Vagina (tissue), 2 donors: ENCODE results near the gene PIAS2. TPM values are rescaled to one million over a fixed set of nuclear protein-coding genes. Genes with fewer than 3 reads are reported as not detected.

Experiments
- DNase-seq, 2 donors: peaks; one replicate each; pipeline ENCODE4 v3.0.0-alpha.2; 2017; ENCODE audit errors: extremely low spot score in 2 of 2
- H3K27ac ChIP-seq: fragments of 200-600 bp; sonication (generic); one replicate; pipeline ENCODE4 v1.5.1; 2019
- H3K27me3 ChIP-seq: fragments of 200-600 bp; sonication (generic); one replicate; pipeline ENCODE4 v1.5.1; 2019
- H3K36me3 ChIP-seq, 2 donors: fragments of 200-600 bp; sonication (generic); one replicate each; pipeline ENCODE4 v1.5.1; 2017 to 2019
- H3K4me1 ChIP-seq: fragments of 200-600 bp; sonication (generic); one replicate; pipeline ENCODE4 v1.5.1; 2019
- H3K4me3 ChIP-seq, 2 donors: fragments of 200-600 bp; sonication (generic); 1 replicate in 1 of 2; 2 replicates in 1 of 2; pipeline ENCODE4 v1.5.1; 2016 to 2019
- H3K9me3 ChIP-seq: fragments of 200-600 bp; sonication (generic); one replicate; pipeline ENCODE4 v1.5.1; 2019
- POLR2A ChIP-seq, 2 donors: fragments of 450-650 bp; IDR thresholded peaks; one replicate each; pipeline ENCODE4 v1.6.1; 2017; ENCODE audit warnings: antibody characterized with exemption in 2 of 2, mild to moderate bottlenecking in 2 of 2, moderate library complexity in 2 of 2
- POLR2AphosphoS5 ChIP-seq, 2 donors: sonication (generic); formaldehyde crosslinking; IDR thresholded peaks; one replicate each; pipeline ENCODE4 v1.9.0; 2017; ENCODE audit warnings: antibody characterized with exemption in 2 of 2, mild to moderate bottlenecking in 2 of 2, low read depth in 1 of 2; ENCODE audit not compliant: insufficient read depth in 1 of 2
- intact Hi-C: fragments of 100-400 bp; cut with DNase I; formaldehyde crosslinking; loops from one replicate; pipeline ENCODE4 v1.15.1; 2023
- total RNA-seq: library from RNA; depleted of rRNA; stranded (reverse); fragments of >200 nt; gene quantifications from one replicate; pipeline ENCODE4 v1.2.3, GENCODE V29; 2016
- TF ChIP-seq, protein P1 (sequence below), 3 experiments: fragments of 450-650 bp in 2 of 3; fragments of 200-600 bp in 1 of 3; sonication (generic) in 1 of 3; IDR thresholded peaks; one replicate each; pipeline ENCODE4 v1.5.1; 2017 to 2019; ENCODE audit warnings: antibody characterized with exemption in 3 of 3, mild to moderate bottlenecking in 2 of 3, moderate library complexity in 2 of 3

Gene PIAS2
- total RNA-seq, 1 donor from 2014 or later = 17.7 TPM

DNA sequence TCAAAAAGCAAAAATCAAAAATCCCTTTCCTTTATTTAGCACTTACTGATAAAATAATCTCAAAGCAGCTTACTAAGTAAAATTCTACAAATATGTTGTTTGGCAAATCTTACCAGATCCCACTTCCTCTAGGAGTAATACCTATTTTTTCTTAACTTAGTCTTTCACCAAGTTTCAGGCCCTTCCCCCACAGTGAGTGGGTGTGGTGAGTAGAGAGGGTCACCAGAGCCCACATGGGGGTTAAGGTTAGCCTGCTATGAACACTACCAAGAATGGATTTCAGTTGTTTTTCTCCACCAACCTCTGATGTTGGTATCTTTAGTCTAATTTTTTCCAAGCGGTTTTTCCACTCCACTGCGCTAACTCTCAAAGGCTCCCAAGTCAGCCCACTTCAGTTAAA is 23.2 kb downstream of the PIAS2 start:
- no peak overlapping the region for H3K4me3 ChIP-seq
- H3K27ac ChIP-seq = no peak overlapping the region
- intact Hi-C loops = no loop called here
- H3K36me3 ChIP-seq = peaks cover 0 to 5% of the 10 kb centered on the region in 2 donors
- H3K4me1 ChIP-seq = peaks cover 6% of the 10 kb centered on the region
- no peak for DNase-seq
- TF ChIP-seq POLR2AphosphoS5 (IDR thresholded peaks at IDR 0.05; ENCODE audit: insufficient read depth in 1 of 2, low read depth in 1 of 2) (no peak), POLR2A (IDR thresholded peaks at IDR 0.05) (no peak)
- TF ChIP-seq, protein P1, sequence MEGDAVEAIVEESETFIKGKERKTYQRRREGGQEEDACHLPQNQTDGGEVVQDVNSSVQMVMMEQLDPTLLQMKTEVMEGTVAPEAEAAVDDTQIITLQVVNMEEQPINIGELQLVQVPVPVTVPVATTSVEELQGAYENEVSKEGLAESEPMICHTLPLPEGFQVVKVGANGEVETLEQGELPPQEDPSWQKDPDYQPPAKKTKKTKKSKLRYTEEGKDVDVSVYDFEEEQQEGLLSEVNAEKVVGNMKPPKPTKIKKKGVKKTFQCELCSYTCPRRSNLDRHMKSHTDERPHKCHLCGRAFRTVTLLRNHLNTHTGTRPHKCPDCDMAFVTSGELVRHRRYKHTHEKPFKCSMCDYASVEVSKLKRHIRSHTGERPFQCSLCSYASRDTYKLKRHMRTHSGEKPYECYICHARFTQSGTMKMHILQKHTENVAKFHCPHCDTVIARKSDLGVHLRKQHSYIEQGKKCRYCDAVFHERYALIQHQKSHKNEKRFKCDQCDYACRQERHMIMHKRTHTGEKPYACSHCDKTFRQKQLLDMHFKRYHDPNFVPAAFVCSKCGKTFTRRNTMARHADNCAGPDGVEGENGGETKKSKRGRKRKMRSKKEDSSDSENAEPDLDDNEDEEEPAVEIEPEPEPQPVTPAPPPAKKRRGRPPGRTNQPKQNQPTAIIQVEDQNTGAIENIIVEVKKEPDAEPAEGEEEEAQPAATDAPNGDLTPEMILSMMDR (IDR thresholded peaks at IDR 0.05) = no peak
- peaks cover 1% of the 10 kb centered on the region for H3K9me3 ChIP-seq
- H3K27me3 ChIP-seq = no peaks in the 10 kb centered on the region

GRCh38 chr18:46893360-46893759 is 23.9 kb downstream of the PIAS2 start:
- peaks cover 0 to 13% of the 10 kb centered on the region in 2 donors for H3K36me3 ChIP-seq
- peaks cover 8% of the 10 kb centered on the region for H3K9me3 ChIP-seq
- DNase-seq = no peak
- peaks cover 6% of the 10 kb centered on the region for H3K4me1 ChIP-seq
- no peak overlapping the region for H3K27ac ChIP-seq
- intact Hi-C loops = no loop called here
- no peak overlapping the region for H3K4me3 ChIP-seq
- H3K27me3 ChIP-seq = no peaks in the 10 kb centered on the region
- TF ChIP-seq, protein P1 (IDR thresholded peaks at IDR 0.05) = no peak

DNA sequence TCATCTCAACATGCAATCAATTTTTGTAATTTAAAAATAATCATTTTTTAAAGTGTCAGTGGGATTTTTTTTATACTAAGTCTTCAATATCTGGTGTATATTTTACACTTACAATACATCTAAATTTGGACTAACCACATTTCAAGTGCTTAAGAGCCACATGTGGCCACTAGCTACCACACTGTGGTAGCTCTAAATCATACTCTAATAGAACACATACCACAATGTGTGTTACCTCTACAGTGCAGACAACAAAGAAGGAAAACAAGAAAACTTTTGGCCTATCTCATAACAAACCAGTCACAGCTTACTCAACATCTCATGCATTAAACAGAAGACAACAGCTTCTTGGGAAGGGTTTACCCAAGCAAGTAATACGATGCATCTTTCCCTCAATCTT is 24.5 kb downstream of the PIAS2 start:
- peaks cover 0 to 18% of the 10 kb centered on the region in 2 donors for H3K36me3 ChIP-seq
- H3K9me3 ChIP-seq = peaks cover 8% of the 10 kb centered on the region
- no peak overlapping the region for H3K27ac ChIP-seq
- no peak overlapping the region for H3K4me3 ChIP-seq
- intact Hi-C loops = no loop called here
- DNase-seq = no peak
- H3K4me1 ChIP-seq = peaks cover 6% of the 10 kb centered on the region
- TF ChIP-seq POLR2A (IDR thresholded peaks at IDR 0.05) (no peak), POLR2AphosphoS5 (IDR thresholded peaks at IDR 0.05; ENCODE audit: insufficient read depth in 1 of 2, low read depth in 1 of 2) (no peak)
- TF ChIP-seq, protein P1 (IDR thresholded peaks at IDR 0.05) = no peak
- H3K27me3 ChIP-seq = no peaks in the 10 kb centered on the region

DNA sequence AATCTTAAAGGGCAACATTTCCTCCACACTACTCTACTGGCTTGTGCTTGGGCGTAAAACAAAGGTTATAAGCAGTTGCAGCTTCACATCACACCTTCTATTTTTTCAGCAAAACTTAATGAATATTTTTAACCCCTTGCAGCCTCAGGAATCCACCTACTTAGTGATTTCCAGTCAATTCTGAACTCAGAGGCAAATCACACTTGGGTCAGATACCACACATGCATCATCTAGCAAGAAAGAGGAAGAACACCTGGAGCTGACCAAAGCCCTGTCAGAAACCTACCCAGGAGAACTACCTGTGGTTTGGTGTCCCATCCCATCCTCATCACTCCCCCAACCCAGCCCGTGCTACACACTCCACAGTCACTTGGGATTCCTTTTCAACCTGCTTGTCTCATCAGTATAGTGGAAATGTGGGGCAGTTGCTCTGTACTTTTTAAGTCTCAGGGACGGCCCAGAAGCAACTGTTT is 25.5 kb downstream of the PIAS2 start:
- TF ChIP-seq POLR2A (IDR thresholded peaks at IDR 0.05) = no peak
- no peak for TF ChIP-seq POLR2AphosphoS5 (IDR thresholded peaks at IDR 0.05; ENCODE audit: insufficient read depth in 1 of 2, low read depth in 1 of 2)
- TF ChIP-seq, protein P1 (IDR thresholded peaks at IDR 0.05) = no peak
- DNase-seq = no peak
- no peaks in the 10 kb centered on the region for H3K27me3 ChIP-seq
- no peak overlapping the region for H3K4me3 ChIP-seq
- peaks cover 1% of the 10 kb centered on the region for H3K4me1 ChIP-seq
- H3K36me3 ChIP-seq = peaks cover 0 to 18% of the 10 kb centered on the region in 2 donors
- H3K27ac ChIP-seq = no peak overlapping the region
- H3K9me3 ChIP-seq = peaks cover 8% of the 10 kb centered on the region
- intact Hi-C loops = no loop called here

- intact Hi-C loops = no loop called here
- Histone ChIP-seq H3K27me3 (no peaks in the 10 kb centered on the region), H3K4me3 (no peak overlapping the region), H3K36me3 (peaks cover 0 to 18% of the 10 kb centered on the region in 2 donors), H3K9me3 (peaks cover 8% of the 10 kb centered on the region), H3K27ac (no peak overlapping the region), H3K4me1 (no peaks in the 10 kb centered on the region)
- no peak for DNase-seq
- TF ChIP-seq, protein P1 (IDR thresholded peaks at IDR 0.05) = no peak
- no peak for TF ChIP-seq POLR2A (IDR thresholded peaks at IDR 0.05)
- TF ChIP-seq POLR2AphosphoS5 (IDR thresholded peaks at IDR 0.05; ENCODE audit: insufficient read depth in 1 of 2, low read depth in 1 of 2) = no peak
Measured at GRCh38 chr18:46888965-46889364, 28.3 kb downstream of the PIAS2 start.
